Muscle layer of colon (tissue), 2 donors: Measurements from ENCODE around the gene RASL11A.
A peak's percentile ranks its signal among the peaks of the same experiment; 100 is the strongest.

ENCODE experiments used
- H3K27ac ChIP-seq: one replicate; pipeline ENCODE4 v1.7.0; 2013; ENCODE audit warnings: low read depth, mild to moderate bottlenecking, low read length, moderate library complexity
- H3K27me3 ChIP-seq, 2 donors: one replicate each; pipeline ENCODE4 v1.7.0; 2013; ENCODE audit warnings: low read length in 2 of 2, mild to moderate bottlenecking in 2 of 2; ENCODE audit not compliant: insufficient read depth in 2 of 2, control insufficient read depth in 1 of 2
- H3K36me3 ChIP-seq: one replicate; pipeline ENCODE4 v1.7.0; 2013; ENCODE audit warnings: mild to moderate bottlenecking, low read length; ENCODE audit not compliant: insufficient read depth
- H3K4me1 ChIP-seq: one replicate; pipeline ENCODE4 v1.7.0; 2013; ENCODE audit warnings: mild to moderate bottlenecking, low read length; ENCODE audit not compliant: insufficient read depth
- H3K4me3 ChIP-seq, 2 donors: one replicate each; pipeline ENCODE4 v1.7.0; 2013; ENCODE audit warnings: low read length in 2 of 2, low read depth in 1 of 2, mild to moderate bottlenecking in 1 of 2, moderate library complexity in 1 of 2
- H3K9ac ChIP-seq: one replicate; pipeline ENCODE4 v1.7.0; 2013; ENCODE audit warnings: low read length
- H3K9me3 ChIP-seq: one replicate; pipeline ENCODE4 v1.7.0; 2013; ENCODE audit warnings: mild to moderate bottlenecking, low read length
- donor health status: abdominal sarcoma.
- donor health status: Adenocarcinoma of cecum.

RASL11A gene

DNA sequence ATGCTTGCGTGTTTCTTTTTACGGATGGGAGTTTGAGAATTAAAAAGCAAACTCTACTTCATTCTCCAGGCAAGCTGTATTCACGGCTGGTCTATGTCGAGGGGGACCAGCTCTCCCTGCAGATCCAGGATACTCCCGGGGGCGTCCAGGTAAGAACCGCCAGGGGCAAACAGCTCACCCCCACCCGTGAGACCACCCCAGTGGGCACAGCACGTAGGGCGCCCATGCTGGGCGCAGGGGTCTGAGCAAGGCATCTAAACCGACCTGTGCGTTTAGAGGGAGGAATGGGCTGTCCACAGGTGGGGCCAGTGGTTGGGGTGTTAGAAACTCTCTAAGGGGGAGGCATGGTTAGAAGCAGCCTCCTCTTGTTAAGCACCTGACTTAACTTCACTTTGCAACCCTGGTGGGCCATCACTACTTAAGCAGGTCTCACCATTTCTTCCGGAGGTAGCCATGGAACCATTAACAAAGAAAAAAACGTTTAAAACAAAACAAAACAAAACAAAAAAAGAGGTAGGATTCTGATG, 1.0 kb downstream of the RASL11A start:
- H3K9ac ChIP-seq, result peak overlapping the region; percentile 54
- no peaks in the 10 kb centered on the region for H3K27me3 ChIP-seq
- peak overlapping the region; percentile 80 for H3K27ac ChIP-seq
- peaks cover 26% of the 10 kb centered on the region for H3K4me1 ChIP-seq
- no peaks in the 10 kb centered on the region for H3K9me3 ChIP-seq
- H3K4me3 ChIP-seq, result peak overlapping the region; percentile 72 to 87
- H3K36me3 ChIP-seq, result peaks cover 6% of the 10 kb centered on the region

- H3K4me1 ChIP-seq, result peaks cover 16% of the 10 kb centered on the region
- no peak overlapping the region for H3K27ac ChIP-seq
- no peak overlapping the region for H3K4me3 ChIP-seq
- H3K9me3 ChIP-seq, result no peaks in the 10 kb centered on the region
- H3K27me3 ChIP-seq, result no peaks in the 10 kb centered on the region
- no peak overlapping the region for H3K9ac ChIP-seq
- H3K36me3 ChIP-seq, result peaks cover 6% of the 10 kb centered on the region
Measured at GRCh38 chr13:27273658-27274425, 3.2 kb downstream of the RASL11A start.

- Histone ChIP-seq H3K9me3 (no peaks in the 10 kb centered on the region), H3K4me1 (peaks cover 16% of the 10 kb centered on the region), H3K4me3 (no peak overlapping the region), H3K9ac (no peak overlapping the region), H3K27ac (no peak overlapping the region), H3K27me3 (no peaks in the 10 kb centered on the region), H3K36me3 (peaks cover 6% of the 10 kb centered on the region)
Measured at GRCh38 chr13:27274631-27275030, 4.0 kb downstream of the RASL11A start.

- Histone ChIP-seq H3K27ac (no peak overlapping the region), H3K27me3 (no peaks in the 10 kb centered on the region), H3K4me3 (no peak overlapping the region)
Measured at GRCh38 chr13:27276188-27276587, 5.6 kb downstream of the RASL11A start.

DNA sequence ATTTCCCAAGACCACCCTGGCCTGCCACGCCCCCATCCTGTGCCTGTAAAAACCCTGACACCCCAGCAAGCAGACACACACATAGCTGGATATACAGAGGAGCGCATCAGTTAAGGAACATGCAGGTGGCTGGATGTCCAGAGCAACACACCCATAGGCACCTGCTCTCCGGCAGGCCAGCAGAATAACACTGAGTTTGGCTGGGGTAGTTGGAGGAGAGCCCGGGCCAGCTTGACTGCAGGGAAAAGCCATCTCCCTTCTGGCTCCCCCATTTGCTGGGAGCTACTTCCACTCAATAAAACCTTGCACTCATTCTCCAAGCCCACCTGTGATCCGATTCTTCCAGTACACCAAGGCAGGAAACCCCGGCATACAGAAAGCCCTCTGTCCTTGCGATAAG, 8.9 kb downstream of the RASL11A start:
- Histone ChIP-seq H3K27ac (no peak overlapping the region), H3K9me3 (no peaks in the 10 kb centered on the region), H3K4me1 (no peaks in the 10 kb centered on the region), H3K9ac (no peak overlapping the region), H3K36me3 (no peaks in the 10 kb centered on the region), H3K27me3 (no peaks in the 10 kb centered on the region), H3K4me3 (no peak overlapping the region)

More at GRCh38 chr13:27276188-27276587, 5.6 kb downstream of the RASL11A start:
- Histone ChIP-seq H3K9ac (no peak overlapping the region), H3K36me3 (peaks cover 6% of the 10 kb centered on the region), H3K9me3 (no peaks in the 10 kb centered on the region), H3K4me1 (peaks cover 16% of the 10 kb centered on the region)

- Histone ChIP-seq H3K9ac (no peak overlapping the region), H3K27ac (no peak overlapping the region), H3K27me3 (no peaks in the 10 kb centered on the region), H3K9me3 (no peaks in the 10 kb centered on the region), H3K4me1 (no peaks in the 10 kb centered on the region), H3K4me3 (no peak overlapping the region), H3K36me3 (no peaks in the 10 kb centered on the region)
Measured at GRCh38 chr13:27280009-27280656, 9.5 kb downstream of the RASL11A start.

DNA sequence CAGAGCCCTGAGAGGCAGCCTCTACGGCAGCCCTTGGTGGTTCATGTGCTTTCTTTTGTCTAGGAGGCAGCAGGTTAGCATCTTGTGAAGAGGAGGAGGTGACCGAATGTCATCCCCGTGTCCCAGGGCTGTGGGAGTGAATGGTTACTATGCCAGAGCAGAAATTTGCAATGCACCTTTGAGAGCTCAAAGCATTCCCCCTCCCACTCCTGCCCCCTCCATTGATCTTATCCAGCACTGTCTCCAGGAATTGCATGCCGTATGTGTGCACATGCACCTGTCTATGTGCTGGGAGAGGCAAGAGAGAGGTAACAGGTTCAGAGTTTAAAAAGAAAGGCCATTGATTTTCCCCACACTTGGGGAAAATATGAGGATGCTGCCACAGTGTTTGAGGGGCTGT, 10.2 kb downstream of the RASL11A start:
- no peaks in the 10 kb centered on the region for H3K9me3 ChIP-seq
- no peaks in the 10 kb centered on the region for H3K36me3 ChIP-seq

DNA sequence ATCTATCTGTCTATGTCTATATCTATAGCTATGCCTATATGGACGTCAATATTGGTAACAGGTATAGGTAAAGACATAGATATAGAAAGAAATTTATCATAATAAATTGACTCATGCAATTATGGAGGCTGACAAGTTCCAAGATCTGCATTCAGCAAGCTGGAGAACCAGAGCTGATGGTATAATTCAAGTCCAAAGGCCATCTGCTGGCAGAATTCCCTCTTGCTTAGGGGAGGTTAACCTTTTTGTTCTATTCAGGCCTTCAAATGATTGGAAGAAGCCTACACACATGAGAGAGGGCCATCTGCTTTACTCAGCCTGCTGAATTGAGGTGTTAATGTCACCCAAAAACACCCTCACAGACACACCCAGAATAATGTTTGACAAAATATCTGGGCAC, 10.8 kb downstream of the RASL11A start:
- Histone ChIP-seq H3K9ac (no peak overlapping the region), H3K4me3 (no peak overlapping the region), H3K27ac (no peak overlapping the region), H3K36me3 (no peaks in the 10 kb centered on the region), H3K9me3 (no peaks in the 10 kb centered on the region), H3K27me3 (no peaks in the 10 kb centered on the region), H3K4me1 (no peaks in the 10 kb centered on the region)

More for the DNA sequence above, 10.2 kb downstream of the RASL11A start:
- Histone ChIP-seq H3K27me3 (no peaks in the 10 kb centered on the region), H3K9ac (no peak overlapping the region), H3K4me1 (no peaks in the 10 kb centered on the region), H3K27ac (no peak overlapping the region), H3K4me3 (no peak overlapping the region)

DNA sequence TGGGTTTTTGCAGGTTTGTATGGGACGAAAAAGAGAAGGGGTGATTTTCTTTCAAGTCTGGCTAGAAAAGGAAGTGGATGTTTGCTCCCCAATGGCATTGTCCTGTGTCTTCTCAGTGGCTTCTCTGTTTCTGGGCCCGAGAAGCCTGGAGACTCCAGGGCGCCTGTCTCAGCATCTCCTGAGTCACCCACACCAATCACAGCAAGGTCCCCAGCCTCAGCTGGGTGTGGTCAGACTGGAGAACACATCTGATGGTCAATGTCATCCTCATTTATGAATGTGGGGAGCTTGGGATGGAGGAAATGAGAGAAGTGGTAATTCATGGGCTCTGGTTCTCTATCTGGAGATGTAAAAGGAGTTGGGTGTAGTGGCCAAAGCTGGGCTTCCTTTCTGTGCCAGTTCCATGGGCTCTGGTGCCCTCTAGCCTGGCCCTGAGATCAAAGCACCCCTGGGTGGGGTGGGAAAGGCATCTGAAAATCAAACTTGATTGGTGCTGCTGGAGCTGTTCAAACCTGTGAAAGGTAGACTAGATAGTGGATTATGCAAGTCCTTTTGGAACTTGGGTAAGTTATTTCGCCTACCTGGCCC, 13.4 kb downstream of the RASL11A start:
- no peaks in the 10 kb centered on the region for H3K27me3 ChIP-seq
- H3K4me3 ChIP-seq, result no peak overlapping the region
- H3K9me3 ChIP-seq, result no peaks in the 10 kb centered on the region

DNA sequence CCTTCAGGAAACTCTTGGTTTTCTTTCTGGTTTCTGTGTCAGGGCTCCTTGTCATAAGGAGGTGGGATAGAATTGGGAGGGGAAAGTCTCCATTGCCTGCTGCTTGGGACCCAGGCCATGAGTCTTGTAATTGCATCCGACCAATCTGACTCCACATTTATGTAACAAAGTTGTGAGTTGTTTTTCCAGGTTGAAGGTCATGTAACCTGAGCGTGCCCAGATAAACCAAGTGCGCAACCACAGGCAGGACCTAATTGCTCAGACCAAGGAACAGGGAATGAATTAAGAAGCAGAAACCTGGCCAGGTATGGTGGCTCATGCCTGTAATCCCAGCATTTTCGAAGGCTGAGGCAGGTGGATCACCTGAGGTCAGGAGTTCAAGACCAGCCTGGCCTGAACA, 17.8 kb downstream of the RASL11A start:
- H3K9ac ChIP-seq, result no peak overlapping the region
- no peaks in the 10 kb centered on the region for H3K36me3 ChIP-seq
- H3K27me3 ChIP-seq, result no peaks in the 10 kb centered on the region
- no peak overlapping the region for H3K4me3 ChIP-seq
- H3K4me1 ChIP-seq, result no peaks in the 10 kb centered on the region
- H3K27ac ChIP-seq, result no peak overlapping the region
- no peaks in the 10 kb centered on the region for H3K9me3 ChIP-seq

More for the DNA sequence above, 13.4 kb downstream of the RASL11A start:
- no peaks in the 10 kb centered on the region for H3K36me3 ChIP-seq
- H3K27ac ChIP-seq, result no peak overlapping the region
- no peak overlapping the region for H3K9ac ChIP-seq
- no peaks in the 10 kb centered on the region for H3K4me1 ChIP-seq

DNA sequence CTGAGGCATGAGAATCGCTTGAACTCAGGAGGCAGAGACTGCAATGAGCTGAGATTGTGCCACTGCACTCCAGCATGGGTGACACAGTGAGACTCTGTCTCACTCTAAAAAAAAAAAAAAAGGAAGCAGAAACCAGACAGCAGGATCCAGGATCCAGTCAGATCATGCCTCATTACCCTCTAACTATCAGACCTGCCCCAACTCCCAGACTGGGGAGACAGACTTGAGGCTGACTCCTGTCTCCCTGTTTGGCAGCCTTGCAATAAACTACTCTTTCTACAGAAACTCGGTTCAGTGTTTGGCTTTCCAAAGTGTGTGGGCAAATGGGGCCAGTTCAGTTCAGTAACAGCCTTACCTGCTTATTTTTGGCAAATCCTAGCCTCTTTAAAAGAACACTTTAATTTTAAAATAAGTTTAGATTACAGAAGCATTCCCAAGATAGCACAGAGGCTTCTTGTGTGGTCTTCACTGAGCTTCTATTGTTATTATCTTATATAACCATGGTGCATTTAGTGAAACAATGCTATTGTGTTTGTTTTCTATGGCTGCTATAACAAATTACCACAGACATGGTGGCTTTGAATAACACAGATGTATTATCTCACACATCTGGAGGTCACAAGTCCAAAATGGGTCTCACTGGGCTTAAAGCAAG, 18.5 kb downstream of the RASL11A start:
- no peaks in the 10 kb centered on the region for H3K27me3 ChIP-seq
- H3K4me3 ChIP-seq, result no peak overlapping the region
- no peaks in the 10 kb centered on the region for H3K4me1 ChIP-seq
- H3K27ac ChIP-seq, result no peak overlapping the region
- no peaks in the 10 kb centered on the region for H3K36me3 ChIP-seq
- no peak overlapping the region for H3K9ac ChIP-seq
- H3K9me3 ChIP-seq, result no peaks in the 10 kb centered on the region
